GM12801 (cell line): ENCODE data around the gene AFP.

ENCODE experiments used
- CTCF ChIP-seq: IDR thresholded peaks from one replicate; pipeline ENCODE4 v1.5.1; 2011; ENCODE audit warnings: control low read depth; ENCODE audit not compliant: insufficient read length; ENCODE audit errors: extremely low read depth

The AFP gene

GRCh38 chr4:73479323-73479722 lies 43.3 kb downstream of the AFP start:
- no peak for TF ChIP-seq CTCF

GRCh38 chr4:73481358-73481757 lies 45.3 kb downstream of the AFP start, which contains the start of gene AFM:
AFM (plus strand) TSS chr4:73481745; CDS start chr4:73481776, 31 bp downstream.
- no peak for TF ChIP-seq CTCF

GRCh38 chr4:73485085-73485484 lies 49.1 kb downstream of the AFP start:
- TF ChIP-seq CTCF = no peak

GRCh38 chr4:73485596-73485995 lies 49.6 kb downstream of the AFP start:
- TF ChIP-seq CTCF = no peak

- no peak for TF ChIP-seq CTCF
Measured at GRCh38 chr4:73486497-73486896, 50.5 kb downstream of the AFP start.

GRCh38 chr4:73487233-73487632 lies 51.2 kb downstream of the AFP start:
- TF ChIP-seq CTCF = no peak

- no peak for TF ChIP-seq CTCF
Measured at GRCh38 chr4:73499996-73500765, 64.2 kb downstream of the AFP start.
